Karpas-422 (cell line): Measurements from ENCODE around the gene MINAR2. TPM values are rescaled to one million over a fixed set of nuclear protein-coding genes. Genes with fewer than 3 reads are reported as not detected.

Experiments used
- DNase-seq: peaks from one replicate; pipeline ENCODE4 v3.0.0-alpha.2; 2015
- H2AFZ ChIP-seq: fragments of 200-600 bp; sonication (generic); 2 replicates; pipeline ENCODE4 v1.6.1; 2014; ENCODE audit warnings: antibody characterized with exemption, low read length, mixed read lengths
- H3K27ac ChIP-seq: fragments of 200-600 bp; sonication (generic); 2 replicates; pipeline ENCODE4 v1.5.1; 2014; ENCODE audit warnings: mild to moderate bottlenecking, low read length, moderate library complexity
- H3K27me3 ChIP-seq: fragments of 200-600 bp; sonication (generic); 2 replicates; pipeline ENCODE4 v1.6.1; 2014; ENCODE audit warnings: low read length, mixed read lengths
- H3K36me3 ChIP-seq: fragments of 200-600 bp; sonication (generic); 2 replicates; pipeline ENCODE4 v1.6.1; 2014; ENCODE audit warnings: low read length, mixed read lengths; ENCODE audit not compliant: insufficient read depth
- H3K4me1 ChIP-seq: fragments of 200-600 bp; sonication (generic); 2 replicates; pipeline ENCODE4 v1.6.1; 2014; ENCODE audit warnings: mild to moderate bottlenecking, low read length, mixed read lengths
- H3K4me2 ChIP-seq: fragments of 200-600 bp; sonication (generic); 2 replicates; pipeline ENCODE4 v1.6.1; 2014; ENCODE audit warnings: low read length, low read depth, mild to moderate bottlenecking; ENCODE audit not compliant: poor library complexity, severe bottlenecking
- H3K4me3 ChIP-seq: fragments of 200-600 bp; sonication (generic); 2 replicates; pipeline ENCODE4 v1.5.1; 2014; ENCODE audit warnings: mild to moderate bottlenecking, antibody characterized with exemption, low read length, mixed read lengths
- H3K79me2 ChIP-seq: fragments of 200-600 bp; sonication (generic); 2 replicates; pipeline ENCODE4 v1.6.1; 2014; ENCODE audit warnings: mild to moderate bottlenecking, low read length, mixed read lengths
- H3K9ac ChIP-seq: fragments of 200-600 bp; sonication (generic); 2 replicates; pipeline ENCODE4 v1.6.0; 2014; ENCODE audit warnings: low read length
- H3K9me2 ChIP-seq: fragments of 200-600 bp; sonication (generic), shearing (Covaris generic); replicated peaks from 2 replicates; pipeline ENCODE4 v1.6.0; 2014; ENCODE audit warnings: mild to moderate bottlenecking, low read length, moderate library complexity; ENCODE audit not compliant: insufficient read depth
- H3K9me3 ChIP-seq: fragments of 300-700, 200-600 bp; sonication (generic); 2 replicates; pipeline ENCODE4 v1.6.1; 2014; ENCODE audit warnings: low read length, mixed read lengths
- H4K20me1 ChIP-seq: fragments of 200-600 bp; sonication (generic); 2 replicates; pipeline ENCODE4 v1.6.1; 2014; ENCODE audit warnings: mild to moderate bottlenecking, antibody characterized with exemption, low read length, low read depth; ENCODE audit not compliant: insufficient read depth
- total RNA-seq: library from RNA; depleted of rRNA; stranded (reverse); fragments of >200 nt; shearing (Covaris generic); gene quantifications from 2 replicates; pipeline ENCODE4 v1.2.3, GENCODE V29; 2014; ENCODE audit warnings: low replicate concordance

The MINAR2 gene
- total RNA-seq, 1 experiment from 2014 or later, result not detected

GRCh38 chr5:129739773-129740172 is 8.1 kb upstream of the MINAR2 start:
- Histone ChIP-seq H3K9me3 (no peaks in the 10 kb centered on the region), H3K27me3 (no peaks in the 10 kb centered on the region)

GRCh38 chr5:129743541-129744187 is 4.2 kb upstream of the MINAR2 start:
- H3K9me2 ChIP-seq, result no peaks in the 10 kb centered on the region; the same call in 1 of the 2 replicates
- H3K36me3 ChIP-seq, result no peaks in the 10 kb centered on the region
- no peak overlapping the region for H2AFZ ChIP-seq
- no peaks in the 10 kb centered on the region for H3K79me2 ChIP-seq
- no peaks in the 10 kb centered on the region for H4K20me1 ChIP-seq
- no peaks in the 10 kb centered on the region for H3K9me3 ChIP-seq
- H3K4me3 ChIP-seq, result no peak overlapping the region
- no peak for DNase-seq
- no peaks in the 10 kb centered on the region for H3K4me1 ChIP-seq
- no peak overlapping the region for H3K27ac ChIP-seq
- no peak overlapping the region for H3K9ac ChIP-seq
- H3K27me3 ChIP-seq, result no peaks in the 10 kb centered on the region
- H3K4me2 ChIP-seq, result no peak overlapping the region

More at GRCh38 chr5:129739773-129740172, 8.1 kb upstream of the MINAR2 start:
- Histone ChIP-seq H3K9ac (no peak overlapping the region), H3K36me3 (no peaks in the 10 kb centered on the region), H3K9me2 (no peaks in the 10 kb centered on the region; the same call in 1 of the 2 replicates), H3K27ac (no peak overlapping the region), H3K4me3 (no peak overlapping the region), H4K20me1 (no peaks in the 10 kb centered on the region), H3K79me2 (no peaks in the 10 kb centered on the region), H3K4me1 (no peaks in the 10 kb centered on the region), H3K4me2 (no peak overlapping the region), H2AFZ (no peak overlapping the region)
- no peak for DNase-seq

GRCh38 chr5:129745997-129746396 is 1.9 kb upstream of the MINAR2 start:
- no peak overlapping the region for H3K4me2 ChIP-seq
- no peaks in the 10 kb centered on the region for H3K4me1 ChIP-seq
- no peaks in the 10 kb centered on the region for H3K79me2 ChIP-seq
- H3K27me3 ChIP-seq, result no peaks in the 10 kb centered on the region
- no peaks in the 10 kb centered on the region for H3K9me3 ChIP-seq
- H2AFZ ChIP-seq, result no peak overlapping the region
- H3K36me3 ChIP-seq, result no peaks in the 10 kb centered on the region
- H3K27ac ChIP-seq, result no peak overlapping the region
- H3K9me2 ChIP-seq, result no peaks in the 10 kb centered on the region
- H3K9ac ChIP-seq, result no peak overlapping the region
- H3K4me3 ChIP-seq, result no peak overlapping the region
- no peak for DNase-seq
- H4K20me1 ChIP-seq, result no peaks in the 10 kb centered on the region

GRCh38 chr5:129746876-129747275 is 1.0 kb upstream of the MINAR2 start:
- Histone ChIP-seq H4K20me1 (no peaks in the 10 kb centered on the region), H3K27me3 (no peaks in the 10 kb centered on the region)

GRCh38 chr5:129748913-129749880 is 1.3 kb downstream of the MINAR2 start:
- Histone ChIP-seq H3K4me2 (no peak overlapping the region), H3K27me3 (no peaks in the 10 kb centered on the region), H3K9me3 (no peaks in the 10 kb centered on the region), H3K36me3 (no peaks in the 10 kb centered on the region), H3K4me1 (no peaks in the 10 kb centered on the region), H2AFZ (no peak overlapping the region), H3K79me2 (no peaks in the 10 kb centered on the region), H3K9me2 (no peaks in the 10 kb centered on the region), H3K9ac (no peak overlapping the region), H3K27ac (no peak overlapping the region), H4K20me1 (no peaks in the 10 kb centered on the region), H3K4me3 (no peak overlapping the region)
- no peak for DNase-seq

More at GRCh38 chr5:129746876-129747275, 1.0 kb upstream of the MINAR2 start:
- Histone ChIP-seq H3K4me3 (no peak overlapping the region), H3K9me3 (no peaks in the 10 kb centered on the region), H2AFZ (no peak overlapping the region), H3K79me2 (no peaks in the 10 kb centered on the region), H3K9me2 (no peaks in the 10 kb centered on the region), H3K36me3 (no peaks in the 10 kb centered on the region), H3K27ac (no peak overlapping the region), H3K4me2 (no peak overlapping the region), H3K9ac (no peak overlapping the region), H3K4me1 (no peaks in the 10 kb centered on the region)
- no peak for DNase-seq

GRCh38 chr5:129760636-129761325 is 12.9 kb downstream of the MINAR2 start:
- Histone ChIP-seq H4K20me1 (no peaks in the 10 kb centered on the region), H3K27me3 (no peaks in the 10 kb centered on the region), H3K4me2 (no peak overlapping the region), H3K9me3 (no peaks in the 10 kb centered on the region), H3K9ac (no peak overlapping the region), H3K4me3 (no peak overlapping the region), H3K79me2 (no peaks in the 10 kb centered on the region), H3K4me1 (no peaks in the 10 kb centered on the region), H3K9me2 (no peaks in the 10 kb centered on the region), H3K36me3 (no peaks in the 10 kb centered on the region), H3K27ac (no peak overlapping the region), H2AFZ (no peak overlapping the region)
- DNase-seq, result no peak

- Histone ChIP-seq H4K20me1 (no peaks in the 10 kb centered on the region), H3K4me1 (no peaks in the 10 kb centered on the region), H3K4me2 (no peak overlapping the region), H3K27ac (no peak overlapping the region), H3K9me3 (no peaks in the 10 kb centered on the region), H3K9me2 (no peaks in the 10 kb centered on the region), H3K79me2 (no peaks in the 10 kb centered on the region), H3K27me3 (no peaks in the 10 kb centered on the region), H3K9ac (no peak overlapping the region), H3K36me3 (no peaks in the 10 kb centered on the region), H3K4me3 (no peak overlapping the region), H2AFZ (no peak overlapping the region)
- DNase-seq, result no peak
Observed at GRCh38 chr5:129763651-129764050, 15.8 kb downstream of the MINAR2 start.

GRCh38 chr5:129766798-129767197 is 18.9 kb downstream of the MINAR2 start:
- Histone ChIP-seq H3K9ac (no peak overlapping the region), H3K36me3 (no peaks in the 10 kb centered on the region), H4K20me1 (no peaks in the 10 kb centered on the region), H3K79me2 (no peaks in the 10 kb centered on the region), H3K27ac (no peak overlapping the region), H2AFZ (no peak overlapping the region), H3K9me3 (no peaks in the 10 kb centered on the region), H3K9me2 (no peaks in the 10 kb centered on the region), H3K4me1 (no peaks in the 10 kb centered on the region), H3K4me2 (no peak overlapping the region), H3K4me3 (no peak overlapping the region), H3K27me3 (no peaks in the 10 kb centered on the region)
- DNase-seq, result no peak
